ENCODE measurements around the gene IMMP2L. TPM values are rescaled to one million over a fixed set of nuclear protein-coding genes. Genes with fewer than 3 reads are reported as not detected.

Gene IMMP2L
- total RNA-seq, 2 experiments from 2014 or later, result 17.4 to 30.2 TPM

DNA sequence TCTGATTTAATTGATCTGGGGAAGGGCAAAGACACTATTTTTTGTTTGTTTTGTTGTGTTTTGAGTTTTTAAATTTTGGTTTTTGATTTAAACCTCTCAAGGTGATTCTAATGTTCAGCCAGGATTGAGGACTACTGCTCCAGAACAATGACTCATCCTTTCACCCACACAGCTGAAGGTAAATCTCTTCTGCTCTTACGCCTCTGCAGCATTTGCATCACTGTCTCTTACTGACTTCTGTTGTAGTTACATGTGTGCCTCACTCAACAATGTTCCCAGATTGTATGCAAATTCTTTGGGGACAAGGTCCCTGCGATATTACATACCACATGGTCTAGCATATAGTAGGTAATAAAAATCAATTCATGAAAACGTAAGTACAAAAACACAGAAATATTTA, 938.9 kb downstream of the IMMP2L start:
- CTCF ChIA-PET, result no interaction called here
- POLR2A ChIA-PET, result no interaction called here
- H3K4me1 Mint-ChIP-seq (ENCODE audit: low read depth), result no peaks in the 10 kb centered on the region
- H3K36me3 Mint-ChIP-seq (ENCODE audit: low read depth), result no peaks in the 10 kb centered on the region
- no peak overlapping the region for H3K4me3 Mint-ChIP-seq
- no peak for DNase-seq
- TF ChIP-seq, protein P1, sequence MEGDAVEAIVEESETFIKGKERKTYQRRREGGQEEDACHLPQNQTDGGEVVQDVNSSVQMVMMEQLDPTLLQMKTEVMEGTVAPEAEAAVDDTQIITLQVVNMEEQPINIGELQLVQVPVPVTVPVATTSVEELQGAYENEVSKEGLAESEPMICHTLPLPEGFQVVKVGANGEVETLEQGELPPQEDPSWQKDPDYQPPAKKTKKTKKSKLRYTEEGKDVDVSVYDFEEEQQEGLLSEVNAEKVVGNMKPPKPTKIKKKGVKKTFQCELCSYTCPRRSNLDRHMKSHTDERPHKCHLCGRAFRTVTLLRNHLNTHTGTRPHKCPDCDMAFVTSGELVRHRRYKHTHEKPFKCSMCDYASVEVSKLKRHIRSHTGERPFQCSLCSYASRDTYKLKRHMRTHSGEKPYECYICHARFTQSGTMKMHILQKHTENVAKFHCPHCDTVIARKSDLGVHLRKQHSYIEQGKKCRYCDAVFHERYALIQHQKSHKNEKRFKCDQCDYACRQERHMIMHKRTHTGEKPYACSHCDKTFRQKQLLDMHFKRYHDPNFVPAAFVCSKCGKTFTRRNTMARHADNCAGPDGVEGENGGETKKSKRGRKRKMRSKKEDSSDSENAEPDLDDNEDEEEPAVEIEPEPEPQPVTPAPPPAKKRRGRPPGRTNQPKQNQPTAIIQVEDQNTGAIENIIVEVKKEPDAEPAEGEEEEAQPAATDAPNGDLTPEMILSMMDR (IDR thresholded peaks at IDR 0.05), result no peak
- H3K9me3 Mint-ChIP-seq, result no peaks in the 10 kb centered on the region
- no peak for ATAC-seq
- no peaks in the 10 kb centered on the region for H3K27me3 Mint-ChIP-seq
- intact Hi-C loops (cut with micrococcal nuclease), result no loop called here
- no peak overlapping the region for H3K27ac Mint-ChIP-seq

DNA sequence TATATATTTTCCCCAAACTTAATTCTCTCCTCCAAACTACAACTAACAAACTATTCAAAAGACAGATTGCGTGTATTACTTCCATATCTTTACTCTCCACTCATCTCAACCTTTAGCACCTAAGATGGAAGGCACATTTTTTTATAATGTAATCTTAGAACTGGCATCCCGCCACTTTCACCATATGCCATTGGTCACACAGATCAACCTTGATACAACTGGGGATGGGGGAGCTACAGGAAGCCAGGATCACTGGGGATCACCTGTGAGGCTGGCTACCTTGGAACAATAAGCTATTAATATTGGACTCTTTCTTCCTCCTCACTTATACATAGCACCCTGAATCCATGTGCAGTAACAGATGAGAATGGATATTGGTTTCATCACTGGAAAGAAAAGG, 941.0 kb downstream of the IMMP2L start:
- Mint-ChIP-seq H3K4me3 (no peak overlapping the region), H3K27ac (no peak overlapping the region), H3K4me1 (ENCODE audit: low read depth) (no peaks in the 10 kb centered on the region), H3K27me3 (no peaks in the 10 kb centered on the region), H3K9me3 (no peaks in the 10 kb centered on the region), H3K36me3 (ENCODE audit: low read depth) (no peaks in the 10 kb centered on the region)
- ATAC-seq (no peak), DNase-seq (no peak)
- intact Hi-C loops (cut with micrococcal nuclease), result no loop called here
- ChIA-PET POLR2A (no interaction called here), CTCF (no interaction called here)
- TF ChIP-seq, protein P1 (IDR thresholded peaks at IDR 0.05), result no peak

DNA sequence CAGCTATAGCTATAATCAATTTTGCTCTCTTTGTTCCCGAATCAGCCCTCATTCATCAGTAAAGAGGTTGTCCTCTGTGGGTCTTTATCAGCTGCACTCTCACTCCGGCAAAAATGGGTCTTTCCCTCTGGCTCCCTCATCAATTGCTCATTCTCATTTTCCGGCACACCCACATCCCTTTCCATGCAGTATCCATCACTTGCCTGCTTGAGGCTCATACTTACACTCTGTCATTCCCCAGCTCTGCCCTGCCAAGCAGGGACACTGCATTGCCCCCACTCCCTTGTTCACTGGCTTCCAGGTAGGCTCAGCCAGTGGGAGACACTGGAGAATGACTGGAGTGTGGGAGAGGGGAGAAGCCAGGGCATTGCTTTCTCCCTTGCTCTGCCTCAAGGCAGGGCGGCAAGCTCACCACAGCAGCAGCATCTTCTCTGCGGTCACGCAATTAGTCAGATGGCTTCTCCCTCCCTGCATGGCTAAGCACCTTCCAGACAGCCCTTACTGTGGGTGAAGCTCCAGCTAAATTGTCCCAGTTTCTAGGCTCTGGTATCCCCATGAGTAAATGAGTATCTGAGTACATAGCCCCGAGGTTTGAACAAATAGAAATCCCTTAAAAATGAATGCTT, 942.1 kb downstream of the IMMP2L start:
- H3K4me1 Mint-ChIP-seq (ENCODE audit: low read depth), result no peaks in the 10 kb centered on the region
- POLR2A ChIA-PET, result no interaction called here

More for the DNA sequence above, 942.1 kb downstream of the IMMP2L start:
- Mint-ChIP-seq H3K27ac (no peak overlapping the region), H3K4me3 (no peak overlapping the region), H3K36me3 (ENCODE audit: low read depth) (no peaks in the 10 kb centered on the region), H3K9me3 (no peaks in the 10 kb centered on the region), H3K27me3 (no peaks in the 10 kb centered on the region)
- ATAC-seq (no peak), DNase-seq (no peak)
- CTCF ChIA-PET, result interaction anchor here (1.5 kb wide), 1 partner anchor 19 kb away, joined by 4 read pairs; no protein-coding TSS in a partner anchor
- TF ChIP-seq, protein P1 (IDR thresholded peaks at IDR 0.05), result no peak
- intact Hi-C loops (cut with micrococcal nuclease), result no loop called here

All from activated CD8-positive, alpha-beta T cell treated with anti-CD3 and anti-CD28 coated beads for 36 hours (primary cell).